Parietal lobe (tissue), 1 donor: ENCODE measurements around the gene OR2A1. TPM values are rescaled to one million over a fixed set of nuclear protein-coding genes. Genes with fewer than 3 reads are reported as not detected.

Experiments
- total RNA-seq: library from RNA; depleted of rRNA; stranded (reverse); fragments of >200 nt; gene quantifications from one replicate; pipeline ENCODE4 v1.2.3, GENCODE V29; 2014

The OR2A1 gene
- not detected for total RNA-seq

GRCh38 chr7:144311872-144312469, at the start of gene OR2A1:
OR2A1 (plus strand) TSS chr7:144312419; CDS start chr7:144318125, 5,706 bp downstream.

GRCh38 chr7:144264692-144265091, 47.5 kb upstream of the OR2A1 start, which contains the start of gene OR2A7:
OR2A7 (minus strand) TSS chr7:144264792; CDS start chr7:144259628, 5,164 bp downstream.

GRCh38 chr7:144269188-144269587, 43.0 kb upstream of the OR2A1 start, which contains the start of gene CTAGE8:
CTAGE8 (minus strand) TSS chr7:144269288; CDS start chr7:144269250, 38 bp downstream.

GRCh38 chr7:144355176-144355822, 43.1 kb downstream of the OR2A1 start, which contains the start of gene ARHGEF5:
ARHGEF5 (plus strand) TSS chr7:144355402; CDS start chr7:144362670, 7,268 bp downstream.

Other genes with a start within 250 kb of the OR2A1 start
- not detected for gene OR2A25, start 242.6 kb upstream of the OR2A1 start, total RNA-seq
- gene OR2A12, start 226.1 kb upstream of the OR2A1 start, total RNA-seq = not detected
- gene OR2A2, start 202.8 kb upstream of the OR2A1 start, total RNA-seq = not detected
- not detected for gene OR2A14, start 189.2 kb upstream of the OR2A1 start, total RNA-seq
- gene CTAGE4, start 129.0 kb upstream of the OR2A1 start, total RNA-seq = 1.6 TPM
- 1.6 TPM for gene ARHGEF35, start 116.6 kb upstream of the OR2A1 start, total RNA-seq
- under 0.01 TPM for gene OR2A42, start 72.8 kb upstream of the OR2A1 start, total RNA-seq
- 0.94 TPM for gene OR2A7, start 47.6 kb upstream of the OR2A1 start, total RNA-seq
- gene CTAGE8, start 43.1 kb upstream of the OR2A1 start, total RNA-seq = not detected
- 1.3 TPM for gene ARHGEF5, start 43.0 kb downstream of the OR2A1 start, total RNA-seq
- not detected for gene NOBOX, start 91.3 kb downstream of the OR2A1 start, total RNA-seq